ENCODE results near the gene BIN1.

The BIN1 gene

GRCh38 chr2:126999106-126999756 is 107.7 kb downstream of the BIN1 start:
- Histone ChIP-seq H3K4me1 (ENCODE audit: control insufficient read depth in 5 of 5, insufficient read depth in 5 of 5, low read length in 5 of 5) (no peaks in the 10 kb centered on the region), H3K4me3 (ENCODE audit: low read depth in 1 of 5, low read length in 5 of 5) (no peak overlapping the region), H3K9me3 (ENCODE audit: control insufficient read depth in 5 of 5, low read length in 5 of 5) (no peaks in the 10 kb centered on the region), H3K9ac (ENCODE audit: low read length in 5 of 5) (no peak overlapping the region), H3K27me3 (ENCODE audit: control insufficient read depth in 5 of 5, insufficient read depth in 4 of 5, low read length in 5 of 5) (no peaks in the 10 kb centered on the region), H3K36me3 (ENCODE audit: control insufficient read depth in 5 of 5, insufficient read depth in 5 of 5, low read length in 5 of 5) (no peaks in the 10 kb centered on the region), H3K27ac (ENCODE audit: low read depth, low read length) (no peak overlapping the region)

GRCh38 chr2:126998486-126998885 is 108.5 kb downstream of the BIN1 start:
- no peak overlapping the region for H3K4me3 ChIP-seq (ENCODE audit: low read depth in 1 of 5, low read length in 5 of 5)
- no peaks in the 10 kb centered on the region for H3K9me3 ChIP-seq (ENCODE audit: control insufficient read depth in 5 of 5, low read length in 5 of 5)
- no peaks in the 10 kb centered on the region for H3K27me3 ChIP-seq (ENCODE audit: control insufficient read depth in 5 of 5, insufficient read depth in 4 of 5, low read length in 5 of 5)
- no peak overlapping the region for H3K27ac ChIP-seq (ENCODE audit: low read depth, low read length)
- H3K4me1 ChIP-seq (ENCODE audit: control insufficient read depth in 5 of 5, insufficient read depth in 5 of 5, low read length in 5 of 5), result no peaks in the 10 kb centered on the region
- no peaks in the 10 kb centered on the region for H3K36me3 ChIP-seq (ENCODE audit: control insufficient read depth in 5 of 5, insufficient read depth in 5 of 5, low read length in 5 of 5)
- H3K9ac ChIP-seq (ENCODE audit: low read length in 5 of 5), result no peak overlapping the region
